Coronary artery (tissue), 2 donors: Measurements from ENCODE around the gene BID.
"Not testable (repeated sequence)": the region's sequence is repeated elsewhere in the genome, so short reads cannot be mapped to it uniquely, and the experiment has no call there.

Source experiments
- DNase-seq: peaks from one replicate; pipeline ENCODE4 v3.0.0-alpha.2; 2017; ENCODE audit warnings: low spot score
- H3K27ac ChIP-seq, 2 donors: fragments of 200-600 bp; sonication (generic); one replicate each; pipeline ENCODE4 v1.5.1; 2016 to 2019
- H3K4me3 ChIP-seq: fragments of 200-600 bp; sonication (generic); 2 replicates; pipeline ENCODE4 v1.5.1; 2016; ENCODE audit warnings: mild to moderate bottlenecking, moderate library complexity
- CTCF ChIP-seq: fragments of 200-600 bp; sonication (generic); IDR thresholded peaks from one replicate; pipeline ENCODE4 v1.5.1; 2019; ENCODE audit warnings: antibody characterized with exemption

BID gene

GRCh38 chr22:17698948-17699347 lies 75.3 kb downstream of the BID start:
- no peak for DNase-seq
- no peak for TF ChIP-seq CTCF
- Histone ChIP-seq H3K4me3 (no peak overlapping the region), H3K27ac (no peak overlapping the region)

- DNase-seq, H3K4me3 ChIP-seq, H3K27ac ChIP-seq: not testable (repeated sequence)
Observed at GRCh38 chr22:17698276-17698675, 76.0 kb downstream of the BID start.

- not testable (repeated sequence) for H3K27ac ChIP-seq
Observed at GRCh38 chr22:17697196-17697595, 77.1 kb downstream of the BID start.

GRCh38 chr22:17695986-17696385 lies 78.3 kb downstream of the BID start:
- no peak overlapping the region for H3K27ac ChIP-seq
- no peak for TF ChIP-seq CTCF
- DNase-seq: no peak
- no peak overlapping the region for H3K4me3 ChIP-seq

More at GRCh38 chr22:17697196-17697595, 77.1 kb downstream of the BID start:
- H3K4me3 ChIP-seq, DNase-seq: not testable (repeated sequence)

- no peak overlapping the region for H3K27ac ChIP-seq
- no peak for TF ChIP-seq CTCF
- no peak for DNase-seq
- H3K4me3 ChIP-seq: no peak overlapping the region
Observed at GRCh38 chr22:17694752-17695151, 79.5 kb downstream of the BID start.

- no peak for DNase-seq
- no peak overlapping the region for H3K4me3 ChIP-seq
- TF ChIP-seq CTCF: no peak
- no peak overlapping the region for H3K27ac ChIP-seq
Observed at GRCh38 chr22:17694193-17694592, 80.1 kb downstream of the BID start.

- H3K4me3 ChIP-seq: no peak overlapping the region
- no peak overlapping the region for H3K27ac ChIP-seq
- no peak for DNase-seq
- no peak for TF ChIP-seq CTCF
Observed at GRCh38 chr22:17692841-17693240, 81.4 kb downstream of the BID start.

- DNase-seq: no peak
- Histone ChIP-seq H3K27ac (no peak overlapping the region), H3K4me3 (no peak overlapping the region)
- no peak for TF ChIP-seq CTCF
Observed at GRCh38 chr22:17684245-17684644, 90.0 kb downstream of the BID start.
